Adrenal gland (tissue), 12 donors: ENCODE measurements around the gene CRBN. TPM values are rescaled to one million over a fixed set of nuclear protein-coding genes. Genes with fewer than 3 reads are reported as not detected.

Experiments used
- DNase-seq, 7 donors: peaks; one replicate each; pipeline ENCODE4 v3.0.0-alpha.2; 2019 to 2020
- H3K27ac ChIP-seq, 5 donors: fragments of 200-600 bp; sonication (generic) in 4 of 5; 1 replicate in 3 of 5; 2 replicates in 2 of 5; pipeline versions ENCODE4 v1.5.1 to v1.8.0; 2016 to 2020; ENCODE audit warnings: mild to moderate bottlenecking in 1 of 5
- H3K27me3 ChIP-seq: fragments of 200-600 bp; 2 replicates; pipeline ENCODE4 v1.8.0; 2021
- H3K36me3 ChIP-seq, 2 donors: fragments of 200-600 bp; replicated peaks in 1 of 2; 1 replicate in 1 of 2; 2 replicates in 1 of 2; pipeline versions ENCODE4 v1.5.1 to v1.8.0; 2018 to 2022
- H3K4me1 ChIP-seq, 2 donors: fragments of 200-600 bp; replicated peaks in 1 of 2; 1 replicate in 1 of 2; 2 replicates in 1 of 2; pipeline versions ENCODE4 v1.5.1 to v1.8.0; 2018 to 2021
- H3K4me3 ChIP-seq, 4 donors: fragments of 200-600 bp; sonication (generic) in 3 of 4; one replicate each; pipeline ENCODE4 v1.5.1; 2016 to 2018
- H3K9me3 ChIP-seq, 3 donors: fragments of 200-600 bp; sonication (generic) in 1 of 3; replicated peaks in 1 of 3; 1 replicate in 2 of 3; 2 replicates in 1 of 3; pipeline versions ENCODE4 v1.5.1 to v1.8.0; 2016 to 2021
- POLR2A ChIP-seq, 2 donors: fragments of 450-650 bp; IDR thresholded peaks; one replicate each; pipeline ENCODE4 v1.6.1; 2017; ENCODE audit warnings: antibody characterized with exemption in 2 of 2, mild to moderate bottlenecking in 2 of 2, moderate library complexity in 1 of 2
- WGBS, 4 donors: extraction: QIAGEN DNeasy Blood & Tissue Kit in 2 of 4; methylation state at CpG; one replicate each; pipeline versions ENCODE4 v1.1.5 to v1.1.7; 2013 to 2017; 5-methylcytosine and 5-hydroxymethylcytosine counted together
- intact Hi-C, 2 donors: fragments of 100-400 bp; cut with DNase I; formaldehyde crosslinking; loops; one replicate each; pipeline versions ENCODE4 v1.14.1 to v1.15.0; 2022 to 2023
- polyA plus RNA-seq, 3 donors: library from polyadenylated mRNA; stranded (reverse); fragments of 200-250 nt in 2 of 3; fragments of 350-450 nt in 1 of 3; fragmentation: Illumina TruSeq in 1 of 3; extraction: RNeasy Lipid Tissue Mini Kit (QIAGEN cat#74804) in 1 of 3; gene quantifications; one replicate each; pipeline ENCODE4 v1.2.3, GENCODE V29; 2013 to 2014
- total RNA-seq, 9 donors: library from RNA; depleted of rRNA in 4 of 9; stranded (reverse); fragments of >200 nt in 4 of 9; fragments of 120-200 nt in 1 of 9; fragmentation: NEBNext Ultra II Directional in 1 of 9; extraction: Animal tissue kit (Norgen Biotek cat#: 25700) in 1 of 9; gene quantifications; one replicate each; pipeline versions ENCODE4 v1.1.0 to v1.2.4, GENCODE V29; 2013 to 2023
- TF ChIP-seq, protein P1 (sequence below), 6 experiments: fragments of 450-650 bp in 4 of 6; fragments of 200-600 bp in 2 of 6; sonication (generic) in 1 of 6; IDR thresholded peaks; 1 replicate in 5 of 6; 2 replicates in 1 of 6; pipeline versions ENCODE4 v1.5.1 to v1.8.0; 2016 to 2021; ENCODE audit warnings: antibody characterized with exemption in 6 of 6, mild to moderate bottlenecking in 2 of 6, moderate library complexity in 1 of 6
- donor health status: healthy with polysubstance abuse.
- donor health status: Bipolar disorder and iron deficiency.
- donor health status: DM: yes; HTN: yes; CAD: no.
- donor health status: DM: no; HTN: no; CAD: no.
- donor health status: DM: no; HTN: no; CAD: no.
- donor health status: DM: yes; HTN: yes; CAD: no.

Gene CRBN
- total and polyA plus RNA-seq, 12 donors, result 24.8 to 68.7 (median 48.4) TPM

DNA sequence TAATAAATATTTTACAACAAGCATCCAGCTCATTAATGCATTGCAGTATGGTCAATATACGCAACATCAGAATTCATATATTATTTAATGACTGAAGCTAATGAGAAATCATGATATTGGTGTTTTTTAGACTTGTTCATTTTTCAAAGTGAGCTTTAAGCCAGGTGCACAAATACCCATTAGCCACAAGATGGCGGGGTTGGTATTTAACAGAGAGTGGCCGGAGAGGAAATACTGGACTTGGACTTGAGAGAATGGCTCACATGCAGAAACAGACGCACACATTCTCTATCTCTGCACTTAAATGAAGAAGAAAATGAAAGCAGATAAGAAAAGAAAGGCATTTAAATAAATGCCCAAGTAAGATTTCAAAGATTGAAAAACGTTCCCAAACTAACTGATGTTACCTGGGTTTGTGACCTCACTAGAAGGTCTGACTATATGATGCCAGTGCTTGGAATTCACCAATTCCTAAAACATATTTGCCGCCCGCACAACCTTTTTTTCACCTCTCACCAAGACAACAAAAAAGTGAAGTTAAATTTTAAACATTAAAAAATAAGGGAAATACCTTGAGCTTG lies 21.2 kb upstream of the CRBN start:
- Histone ChIP-seq H3K4me3 (no peak overlapping the region), H3K4me1 (no peaks in the 10 kb centered on the region), H3K27me3 (no peaks in the 10 kb centered on the region), H3K27ac (no peak overlapping the region), H3K36me3 (no peaks in the 10 kb centered on the region), H3K9me3 (no peaks in the 10 kb centered on the region)
- peak; percentile 46 to 77 (median 60) for DNase-seq
- no peak for TF ChIP-seq POLR2A (IDR thresholded peaks at IDR 0.05)
- TF ChIP-seq, protein P1, sequence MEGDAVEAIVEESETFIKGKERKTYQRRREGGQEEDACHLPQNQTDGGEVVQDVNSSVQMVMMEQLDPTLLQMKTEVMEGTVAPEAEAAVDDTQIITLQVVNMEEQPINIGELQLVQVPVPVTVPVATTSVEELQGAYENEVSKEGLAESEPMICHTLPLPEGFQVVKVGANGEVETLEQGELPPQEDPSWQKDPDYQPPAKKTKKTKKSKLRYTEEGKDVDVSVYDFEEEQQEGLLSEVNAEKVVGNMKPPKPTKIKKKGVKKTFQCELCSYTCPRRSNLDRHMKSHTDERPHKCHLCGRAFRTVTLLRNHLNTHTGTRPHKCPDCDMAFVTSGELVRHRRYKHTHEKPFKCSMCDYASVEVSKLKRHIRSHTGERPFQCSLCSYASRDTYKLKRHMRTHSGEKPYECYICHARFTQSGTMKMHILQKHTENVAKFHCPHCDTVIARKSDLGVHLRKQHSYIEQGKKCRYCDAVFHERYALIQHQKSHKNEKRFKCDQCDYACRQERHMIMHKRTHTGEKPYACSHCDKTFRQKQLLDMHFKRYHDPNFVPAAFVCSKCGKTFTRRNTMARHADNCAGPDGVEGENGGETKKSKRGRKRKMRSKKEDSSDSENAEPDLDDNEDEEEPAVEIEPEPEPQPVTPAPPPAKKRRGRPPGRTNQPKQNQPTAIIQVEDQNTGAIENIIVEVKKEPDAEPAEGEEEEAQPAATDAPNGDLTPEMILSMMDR (IDR thresholded peaks at IDR 0.05), result peak; percentile 68 to 82 (median 76)
- 20 to 27% (median 21%) methylated on average over 7 of the region's 7 CpGs for WGBS, 4 donors
- intact Hi-C loops, result loop anchor here in 1 of 2 donors (5.0 kb wide), 1 partner anchor 1092 kb away; no protein-coding TSS in a partner anchor

DNA sequence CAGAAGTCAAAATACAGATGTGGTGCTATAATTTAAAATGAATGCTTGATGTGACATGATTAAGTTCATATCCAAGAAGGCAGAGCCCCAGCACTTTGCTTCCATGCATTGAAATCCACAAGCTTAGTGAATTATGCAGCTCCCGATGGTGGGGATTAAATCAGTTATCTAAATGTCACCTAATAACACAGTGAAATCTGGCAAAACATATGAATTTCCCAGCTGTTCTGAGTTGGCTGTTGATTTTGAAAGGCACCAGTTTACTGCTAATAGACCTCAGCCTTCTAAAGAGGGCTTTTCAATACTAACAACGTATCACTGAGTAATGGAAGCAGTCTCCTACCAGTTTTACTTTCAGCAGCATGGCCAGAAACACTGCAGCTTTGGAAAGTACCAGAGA lies 19.8 kb upstream of the CRBN start:
- TF ChIP-seq, protein P1 (IDR thresholded peaks at IDR 0.05), result no peak
- no peak for TF ChIP-seq POLR2A (IDR thresholded peaks at IDR 0.05)
- intact Hi-C loops, result no loop called here
- no peaks in the 10 kb centered on the region for H3K4me1 ChIP-seq
- no peak overlapping the region for H3K4me3 ChIP-seq
- no peaks in the 10 kb centered on the region for H3K27me3 ChIP-seq
- H3K36me3 ChIP-seq, result no peaks in the 10 kb centered on the region
- H3K9me3 ChIP-seq, result no peaks in the 10 kb centered on the region
- 25 to 45% (median 37%) methylated on average over 2 of the region's 2 CpGs for WGBS, 4 donors
- DNase-seq, result no peak
- no peak overlapping the region for H3K27ac ChIP-seq

DNA sequence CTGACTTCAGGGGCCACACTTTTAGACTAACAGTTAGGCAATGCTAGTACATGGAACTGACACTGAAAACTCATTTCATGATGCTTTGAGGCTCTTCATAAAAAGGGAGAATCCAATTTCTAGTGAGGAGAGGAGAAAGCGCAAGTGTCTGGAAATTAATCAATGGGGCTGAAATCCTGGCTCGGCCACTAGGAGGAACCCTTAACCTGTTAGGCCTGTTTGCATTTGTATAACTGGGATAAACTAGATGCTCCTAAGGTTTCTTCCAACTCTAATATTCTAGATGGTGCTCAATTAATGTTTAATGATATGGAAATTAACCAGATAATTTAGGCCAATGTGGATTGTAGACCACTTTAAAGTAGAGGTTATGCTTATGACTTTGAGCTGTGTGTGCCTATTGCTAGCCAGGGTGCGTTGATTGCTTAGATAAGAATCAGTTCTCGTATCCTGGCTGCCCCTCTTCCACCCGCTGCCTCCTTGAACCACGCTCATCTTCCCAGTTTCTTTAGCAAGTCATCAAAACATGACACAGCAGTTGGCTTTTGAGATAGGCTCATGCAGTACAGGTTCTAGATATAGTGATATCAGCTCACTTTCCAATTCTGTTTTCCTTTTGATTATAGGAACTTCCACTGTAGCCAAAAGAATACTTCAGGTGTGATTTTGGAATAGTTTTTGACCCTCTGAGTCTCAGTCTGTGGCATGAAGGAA lies 16.8 kb upstream of the CRBN start:
- intact Hi-C loops, result no loop called here
- Histone ChIP-seq H3K9me3 (no peaks in the 10 kb centered on the region), H3K4me1 (no peaks in the 10 kb centered on the region), H3K27me3 (no peaks in the 10 kb centered on the region), H3K4me3 (no peak overlapping the region), H3K27ac (no peak overlapping the region), H3K36me3 (no peaks in the 10 kb centered on the region)
- TF ChIP-seq, protein P1 (IDR thresholded peaks at IDR 0.05), result peak in 4 of 6 experiments; percentile 10 to 19 (median 14)
- no peak for TF ChIP-seq POLR2A (IDR thresholded peaks at IDR 0.05)
- WGBS, 4 donors, result 55 to 61% (median 59%) methylated on average over 6 of the region's 6 CpGs
- DNase-seq, result no peak

DNA sequence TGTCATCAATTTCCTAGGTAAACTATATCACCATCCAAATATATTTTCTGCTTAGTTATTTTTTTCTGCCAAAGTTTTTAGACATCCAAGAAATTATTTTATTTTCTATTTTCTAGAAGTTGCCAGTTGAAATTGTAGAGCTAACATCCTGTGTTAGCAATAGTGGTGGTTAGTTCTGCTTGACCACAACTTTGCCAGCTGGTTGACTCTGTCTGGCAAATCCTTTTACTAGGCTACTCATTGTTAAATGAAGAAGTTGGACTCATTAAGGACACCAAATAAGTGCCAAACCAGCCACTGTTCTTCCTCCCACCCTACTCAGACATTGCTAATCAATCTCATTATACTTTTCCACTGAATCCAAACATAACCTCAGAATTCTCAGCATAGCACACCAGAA lies 15.4 kb upstream of the CRBN start:
- TF ChIP-seq POLR2A (IDR thresholded peaks at IDR 0.05), result no peak
- TF ChIP-seq, protein P1 (IDR thresholded peaks at IDR 0.05), result no peak
- no peaks in the 10 kb centered on the region for H3K9me3 ChIP-seq
- H3K4me1 ChIP-seq, result no peaks in the 10 kb centered on the region
- H3K27ac ChIP-seq, result no peak overlapping the region
- H3K36me3 ChIP-seq, result no peaks in the 10 kb centered on the region
- DNase-seq, result no peak
- no peaks in the 10 kb centered on the region for H3K27me3 ChIP-seq
- intact Hi-C loops, result no loop called here
- no peak overlapping the region for H3K4me3 ChIP-seq
